HepG2 (cell line): ENCODE data around the gene ACADVL. TPM values are rescaled to one million over a fixed set of nuclear protein-coding genes. Genes with fewer than 3 reads are reported as not detected.

ENCODE experiments used
- ATAC-seq: fragments of 200-7000 bp; cut with Tn5 transposase; 3 replicates; pipeline ENCODE4 v1.9.1; 2020; ENCODE audit warnings: mild to moderate bottlenecking, moderate library complexity
- BruUV-seq: library from RNA; stranded (reverse); fragments of 400-500 nt; replicated peaks from 2 replicates; lab custom pipeline; 2021; lab: Mats Ljungman, UMichigan
- CTCF ChIA-PET: fragments of 300-600 bp; formaldehyde crosslinking; extraction: SDS; loops from one replicate; lab custom pipeline; 2021; ENCODE audit warnings: low total read pairs, inconsistent platforms, low intra/inter-chr PET ratio; lab: Yijun Ruan, JAX
- POLR2A ChIA-PET: fragments of 350-600 bp; sonication (Branson Sonifier 250); formaldehyde crosslinking; loops from one replicate; lab custom pipeline; 2020; ENCODE audit warnings: antibody characterized with exemption, inconsistent platforms; lab: Yijun Ruan, JAX
- DNase-seq: peaks from one replicate; pipeline ENCODE4 v3.0.0-alpha.2; 2015; ENCODE audit warnings: low spot score
- FAIRE-seq: peaks from 3 replicates; lab custom pipeline; 2011; peaks lifted over from hg19 to GRCh38; lab: Jason Lieb, UNC
- H2AFZ ChIP-seq: one replicate; pipeline ENCODE4 v1.6.1; 2011; ENCODE audit warnings: low read length, inconsistent platforms
- H3K27ac ChIP-seq: fragments of 300-600 bp; 3 replicates; pipeline ENCODE4 v1.8.0; 2011; ENCODE audit warnings: mixed run types, mild to moderate bottlenecking, mixed read lengths, low read length, inconsistent platforms; ENCODE audit not compliant: insufficient read depth; ENCODE audit errors: extremely low read length
- H3K27me3 ChIP-seq, 2 experiments: fragments of 200-600 bp in 1 of 2; 2 replicates in 1 of 2; 3 replicates in 1 of 2; pipeline versions ENCODE4 v1.6.0 to v1.8.0; 2011; ENCODE audit warnings: low read length in 2 of 2, mild to moderate bottlenecking in 2 of 2, moderate library complexity in 2 of 2, inconsistent platforms in 1 of 2; ENCODE audit not compliant: insufficient read depth in 2 of 2, control insufficient read depth in 1 of 2
- H3K36me3 ChIP-seq, 2 experiments: fragments of 200-600 bp in 1 of 2; replicated peaks in 1 of 2; 2 replicates in 1 of 2; 3 replicates in 1 of 2; pipeline versions ENCODE4 v1.5.1 to v1.8.0; 2011; ENCODE audit warnings: low read length in 2 of 2, inconsistent platforms in 1 of 2; ENCODE audit not compliant: insufficient read depth in 2 of 2, control insufficient read depth in 1 of 2
- H3K4me1 ChIP-seq: 2 replicates; pipeline ENCODE4 v1.5.1; 2012; ENCODE audit warnings: low read length, inconsistent platforms; ENCODE audit not compliant: insufficient read depth
- H3K4me2 ChIP-seq: 2 replicates; pipeline ENCODE4 v1.6.0; 2011; ENCODE audit warnings: low read depth, low read length, inconsistent platforms
- H3K4me3 ChIP-seq, 3 experiments: fragments of 200-600 bp in 1 of 3; sonication (generic), shearing (Covaris generic) in 1 of 3; replicated peaks in 1 of 3; 2 replicates each; pipeline ENCODE4 v1.5.1; 2011 to 2016; ENCODE audit warnings: low read length in 3 of 3, inconsistent platforms in 2 of 3, low read depth in 2 of 3, mild to moderate bottlenecking in 2 of 3, control low read depth in 1 of 3, mixed read lengths in 1 of 3; ENCODE audit not compliant: insufficient read depth in 1 of 3
- H3K79me2 ChIP-seq: one replicate; pipeline ENCODE4 v1.6.1; 2011; ENCODE audit warnings: low read length, inconsistent platforms; ENCODE audit not compliant: insufficient read depth
- H3K9ac ChIP-seq: 2 replicates; pipeline ENCODE4 v1.6.0; 2011; ENCODE audit warnings: mild to moderate bottlenecking, low read depth, low read length, inconsistent platforms; ENCODE audit not compliant: insufficient read depth
- H3K9me3 ChIP-seq: 2 replicates; pipeline ENCODE4 v1.5.1; 2012; ENCODE audit warnings: mild to moderate bottlenecking, low read length
- H4K20me1 ChIP-seq: 2 replicates; pipeline ENCODE4 v1.6.0; 2011; ENCODE audit warnings: inconsistent platforms, mild to moderate bottlenecking, low read length, moderate library complexity; ENCODE audit not compliant: insufficient read depth
- BCL6 ChIP-seq: IDR thresholded peaks from 2 replicates; pipeline ENCODE4 v1.6.1; 2016; ENCODE audit warnings: missing genetic modification reagents, missing compliant biosample characterization
- ISL2 ChIP-seq: sonication (generic); formaldehyde crosslinking; IDR thresholded peaks from 2 replicates; pipeline ENCODE4 v1.5.0; 2020; ENCODE audit warnings: missing genetic modification reagents
- KLF6 ChIP-seq: IDR thresholded peaks from 2 replicates; pipeline ENCODE4 v1.8.0; 2016; ENCODE audit warnings: missing biosample characterization, missing genetic modification reagents
- POLR2G ChIP-seq: fragments of 200-400 bp; formaldehyde crosslinking; IDR thresholded peaks from 2 replicates; pipeline ENCODE4 v1.6.1; 2018; ENCODE audit warnings: mild to moderate bottlenecking, low read depth, low read length, moderate library complexity
- SKI ChIP-seq: fragments of 450-650 bp; IDR thresholded peaks from one replicate; pipeline ENCODE4 v1.6.1; 2018; ENCODE audit warnings: mild to moderate bottlenecking; ENCODE audit not compliant: partially characterized antibody
- XBP1 ChIP-seq: sonication (generic); formaldehyde crosslinking; IDR thresholded peaks from 2 replicates; pipeline ENCODE4 v1.5.0; 2020; ENCODE audit warnings: missing genetic modification reagents
- ZNF205 ChIP-seq: IDR thresholded peaks from 2 replicates; pipeline ENCODE4 v1.6.1; 2018; ENCODE audit warnings: missing biosample characterization, missing genetic modification reagents
- ZNF432 ChIP-seq: sonication (generic); formaldehyde crosslinking; IDR thresholded peaks from 2 replicates; pipeline ENCODE4 v1.5.0; 2020; ENCODE audit warnings: missing genetic modification reagents, mild to moderate bottlenecking, borderline replicate concordance
- WGBS: methylation state at CpG from one replicate; pipeline ENCODE4 v1.1.6; 2017; ENCODE audit warnings: low lambda C conversion rate; 5-methylcytosine and 5-hydroxymethylcytosine counted together
- in situ Hi-C: cut with HindIII; loops from 2 replicates; pipeline ENCODE4 v1.10.0; 2017; ENCODE audit warnings: low pct_unique_long_range_greater_than_20kb; ENCODE audit not compliant: extremely low pct_ligation_motif_present
- intact Hi-C: fragments of 100-400 bp; cut with micrococcal nuclease; formaldehyde crosslinking; loops from one replicate; pipeline ENCODE4 v1.10.0; 2022; ENCODE audit not compliant: unreplicated experiment
- polyA plus RNA-seq, 8 experiments: library from polyadenylated mRNA; depleted of rRNA in 3 of 8; stranded (reverse) in 7 of 8; unstranded in 1 of 8; fragments of >200 nt; fragmentation: Illumina TruSeq in 4 of 8; extraction: Trizol in 4 of 8; gene quantifications; 2 replicates each; pipeline versions ENCODE4 v1.2.1 to v1.2.3, GENCODE V29; 2011 to 2016; ENCODE audit warnings: low read depth in 4 of 8, missing spikeins in 1 of 8, mixed read lengths in 1 of 8; ENCODE audit not compliant: insufficient read depth in 1 of 8
- total RNA-seq, 5 experiments: library from RNA; depleted of rRNA; stranded (reverse); fragments of >200 nt; fragmentation: Illumina TruSeq; extraction: Trizol; gene quantifications; 2 replicates each; pipeline ENCODE4 v1.2.3, GENCODE V29; 2016; ENCODE audit warnings: low read depth in 1 of 5
- TF ChIP-seq, protein P1 (sequence below): sonication (generic); formaldehyde crosslinking; IDR thresholded peaks from 2 replicates; pipeline ENCODE4 v1.5.0; 2020; ENCODE audit warnings: mild to moderate bottlenecking, missing genetic modification reagents, borderline replicate concordance
- TF ChIP-seq, protein P2 (sequence below): sonication (generic); formaldehyde crosslinking; IDR thresholded peaks from 2 replicates; pipeline ENCODE4 v1.4.0; 2020; ENCODE audit warnings: mild to moderate bottlenecking, missing genetic modification reagents
- TF ChIP-seq, protein P3 (sequence below): sonication (generic); formaldehyde crosslinking; IDR thresholded peaks from 2 replicates; pipeline ENCODE4 v1.8.1; 2023; ENCODE audit warnings: mild to moderate bottlenecking, moderate library complexity, missing genetic modification reagents

The ACADVL gene
- total and polyA plus RNA-seq, 2 of the 13 experiments (the other 11 are each of a cell fraction or from before 2014, with no cell fraction given): 219 to 412 TPM

DNA sequence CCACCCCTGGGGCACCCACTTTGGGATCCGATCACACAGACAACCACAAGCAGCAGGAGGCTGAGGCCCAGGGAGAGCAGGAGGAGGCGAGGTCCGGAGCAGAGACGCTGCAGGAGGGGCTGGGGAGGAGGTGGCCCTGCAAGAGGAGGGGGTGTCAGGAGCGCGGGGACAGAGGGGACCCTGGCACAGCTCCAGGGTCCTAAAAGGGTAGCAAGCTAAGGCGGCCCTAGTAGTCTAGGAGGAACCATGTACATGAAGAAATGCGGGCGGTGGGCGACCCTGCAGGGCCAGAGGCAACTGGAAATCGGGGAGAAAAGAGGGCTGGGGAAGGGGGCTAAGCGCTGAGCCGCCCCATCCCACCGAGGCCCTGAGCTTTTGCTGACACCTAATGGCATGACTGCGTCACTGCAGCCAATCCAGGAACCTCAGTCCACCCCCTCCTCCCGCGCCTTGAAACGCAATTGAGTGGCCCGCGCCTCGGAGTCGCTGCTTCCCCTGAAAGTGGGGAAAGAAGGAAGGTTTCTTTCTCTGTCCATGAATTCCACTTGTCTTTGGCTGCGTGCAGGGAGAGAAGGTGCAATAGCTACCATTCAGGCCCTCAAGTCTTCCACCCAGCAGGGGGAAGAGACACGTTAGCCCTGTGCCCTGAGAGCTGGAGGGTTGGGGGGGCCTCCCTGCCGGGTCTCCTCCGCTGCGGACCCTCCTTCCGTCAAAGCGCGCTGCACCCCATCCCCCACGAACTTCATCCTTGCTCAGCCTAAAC, 42.4 kb upstream of the ACADVL start (continued):
- TF ChIP-seq, protein P1, sequence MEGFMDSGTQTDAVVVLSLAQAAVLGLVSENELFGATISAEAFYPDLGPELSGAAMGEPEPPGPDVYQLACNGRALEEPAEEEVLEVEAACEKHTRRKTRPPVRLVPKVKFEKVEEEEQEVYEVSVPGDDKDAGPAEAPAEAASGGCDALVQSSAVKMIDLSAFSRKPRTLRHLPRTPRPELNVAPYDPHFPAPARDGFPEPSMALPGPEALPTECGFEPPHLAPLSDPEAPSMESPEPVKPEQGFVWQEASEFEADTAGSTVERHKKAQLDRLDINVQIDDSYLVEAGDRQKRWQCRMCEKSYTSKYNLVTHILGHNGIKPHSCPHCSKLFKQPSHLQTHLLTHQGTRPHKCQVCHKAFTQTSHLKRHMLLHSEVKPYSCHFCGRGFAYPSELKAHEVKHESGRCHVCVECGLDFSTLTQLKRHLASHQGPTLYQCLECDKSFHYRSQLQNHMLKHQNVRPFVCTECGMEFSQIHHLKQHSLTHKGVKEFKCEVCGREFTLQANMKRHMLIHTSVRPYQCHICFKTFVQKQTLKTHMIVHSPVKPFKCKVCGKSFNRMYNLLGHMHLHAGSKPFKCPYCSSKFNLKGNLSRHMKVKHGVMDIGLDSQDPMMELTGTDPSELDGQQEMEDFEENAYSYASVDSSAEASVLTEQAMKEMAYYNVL (CRISPR knock-in tag): peak; percentile 72; the same call in 1 of the 2 replicates
- peak; percentile 9; the same call in 1 of the 2 replicates for TF ChIP-seq POLR2G

DNA sequence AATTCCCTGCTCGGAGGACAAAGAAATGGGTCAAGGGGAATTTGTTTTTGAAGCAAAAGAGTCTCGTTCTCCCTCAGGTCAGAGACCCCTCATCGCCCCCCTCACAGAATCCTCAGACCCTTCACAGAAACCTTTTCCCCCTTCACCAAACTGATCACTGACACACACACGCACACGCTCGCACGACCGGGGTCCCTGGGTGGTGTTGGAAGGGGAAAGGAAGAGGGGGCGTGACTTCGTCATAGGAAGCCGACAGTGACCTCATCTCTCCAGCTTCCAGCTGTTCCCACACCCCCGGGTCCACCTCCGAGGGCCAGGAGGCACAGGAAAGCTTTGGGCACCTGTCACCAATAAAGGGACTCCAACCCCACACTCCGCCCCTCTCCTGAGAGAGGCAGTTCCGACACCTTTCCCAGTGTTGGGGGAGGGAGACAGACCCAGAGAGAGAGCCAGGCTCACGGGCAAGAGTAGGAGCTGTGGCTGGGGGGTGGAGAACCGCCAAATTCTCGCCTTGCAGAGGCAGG, 41.7 kb upstream of the ACADVL start:
- H3K27me3 ChIP-seq: no peaks in the 10 kb centered on the region; a peak in 1 of 5 replicates
- H3K27ac ChIP-seq: peak overlapping the region; percentile 98
- peaks cover 15 to 30% of the 10 kb centered on the region in 2 experiments for H3K36me3 ChIP-seq
- peak overlapping the region; percentile 73 to 93 (median 84) for H3K4me3 ChIP-seq
- peaks cover 45% of the 10 kb centered on the region for H3K4me1 ChIP-seq
- peak overlapping the region; percentile 92 for H3K4me2 ChIP-seq
- FAIRE-seq: peak; percentile 48
- intact Hi-C loops (loop anchor here (2.0 to 10.0 kb wide), 4 partner anchors 34 to 131 kb away; partner anchors contain the start of genes DVL2 and PHF23), in situ Hi-C loops (loop anchor here (5.0 kb wide), 1 partner anchor 39 kb away; the partner anchor contains the start of genes ACADVL and DLG4)
- peaks cover 47% of the 10 kb centered on the region for H3K79me2 ChIP-seq
- no peaks in the 10 kb centered on the region for H3K9me3 ChIP-seq
- BruUV-seq: no TSS peak
- H3K9ac ChIP-seq: peak overlapping the region; percentile 96
- H4K20me1 ChIP-seq: peaks cover 31% of the 10 kb centered on the region
- no peak overlapping the region for H2AFZ ChIP-seq
- DNase-seq: peak; percentile 65
- ATAC-seq: peak; percentile 13
- CTCF ChIA-PET: interaction anchor here (0.9 to 1.8 kb wide), 3 partner anchors 8 to 132 kb away, joined by 4 to 5 read pairs (median 4); no protein-coding TSS in a partner anchor
- POLR2A ChIA-PET: interaction anchor here (0.9 to 4.4 kb wide), 18 partner anchors 8 to 152 kb away, joined by 4 to 76 read pairs (median 18); partner anchors contain the start of genes ACADVL, ASGR2, DLG4 and DVL2
- 0% methylated on average over 12 of the region's 18 CpGs for WGBS
- TF ChIP-seq ISL2 (CRISPR knock-in tag) (no peak), SKI (no peak), ZNF432 (no peak), XBP1 (CRISPR knock-in tag) (no peak), BCL6 (CRISPR knock-in tag) (no peak), KLF6 (no peak), ZNF205 (no peak; the same call in 1 of the 2 replicates)
- TF ChIP-seq, protein P2, sequence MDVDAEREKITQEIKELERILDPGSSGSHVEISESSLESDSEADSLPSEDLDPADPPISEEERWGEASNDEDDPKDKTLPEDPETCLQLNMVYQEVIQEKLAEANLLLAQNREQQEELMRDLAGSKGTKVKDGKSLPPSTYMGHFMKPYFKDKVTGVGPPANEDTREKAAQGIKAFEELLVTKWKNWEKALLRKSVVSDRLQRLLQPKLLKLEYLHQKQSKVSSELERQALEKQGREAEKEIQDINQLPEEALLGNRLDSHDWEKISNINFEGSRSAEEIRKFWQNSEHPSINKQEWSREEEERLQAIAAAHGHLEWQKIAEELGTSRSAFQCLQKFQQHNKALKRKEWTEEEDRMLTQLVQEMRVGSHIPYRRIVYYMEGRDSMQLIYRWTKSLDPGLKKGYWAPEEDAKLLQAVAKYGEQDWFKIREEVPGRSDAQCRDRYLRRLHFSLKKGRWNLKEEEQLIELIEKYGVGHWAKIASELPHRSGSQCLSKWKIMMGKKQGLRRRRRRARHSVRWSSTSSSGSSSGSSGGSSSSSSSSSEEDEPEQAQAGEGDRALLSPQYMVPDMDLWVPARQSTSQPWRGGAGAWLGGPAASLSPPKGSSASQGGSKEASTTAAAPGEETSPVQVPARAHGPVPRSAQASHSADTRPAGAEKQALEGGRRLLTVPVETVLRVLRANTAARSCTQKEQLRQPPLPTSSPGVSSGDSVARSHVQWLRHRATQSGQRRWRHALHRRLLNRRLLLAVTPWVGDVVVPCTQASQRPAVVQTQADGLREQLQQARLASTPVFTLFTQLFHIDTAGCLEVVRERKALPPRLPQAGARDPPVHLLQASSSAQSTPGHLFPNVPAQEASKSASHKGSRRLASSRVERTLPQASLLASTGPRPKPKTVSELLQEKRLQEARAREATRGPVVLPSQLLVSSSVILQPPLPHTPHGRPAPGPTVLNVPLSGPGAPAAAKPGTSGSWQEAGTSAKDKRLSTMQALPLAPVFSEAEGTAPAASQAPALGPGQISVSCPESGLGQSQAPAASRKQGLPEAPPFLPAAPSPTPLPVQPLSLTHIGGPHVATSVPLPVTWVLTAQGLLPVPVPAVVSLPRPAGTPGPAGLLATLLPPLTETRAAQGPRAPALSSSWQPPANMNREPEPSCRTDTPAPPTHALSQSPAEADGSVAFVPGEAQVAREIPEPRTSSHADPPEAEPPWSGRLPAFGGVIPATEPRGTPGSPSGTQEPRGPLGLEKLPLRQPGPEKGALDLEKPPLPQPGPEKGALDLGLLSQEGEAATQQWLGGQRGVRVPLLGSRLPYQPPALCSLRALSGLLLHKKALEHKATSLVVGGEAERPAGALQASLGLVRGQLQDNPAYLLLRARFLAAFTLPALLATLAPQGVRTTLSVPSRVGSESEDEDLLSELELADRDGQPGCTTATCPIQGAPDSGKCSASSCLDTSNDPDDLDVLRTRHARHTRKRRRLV (CRISPR knock-in tag): 0 out of 2 replicates have a peak, but pooled peaks have one; percentile 6
- TF ChIP-seq, protein P3, sequence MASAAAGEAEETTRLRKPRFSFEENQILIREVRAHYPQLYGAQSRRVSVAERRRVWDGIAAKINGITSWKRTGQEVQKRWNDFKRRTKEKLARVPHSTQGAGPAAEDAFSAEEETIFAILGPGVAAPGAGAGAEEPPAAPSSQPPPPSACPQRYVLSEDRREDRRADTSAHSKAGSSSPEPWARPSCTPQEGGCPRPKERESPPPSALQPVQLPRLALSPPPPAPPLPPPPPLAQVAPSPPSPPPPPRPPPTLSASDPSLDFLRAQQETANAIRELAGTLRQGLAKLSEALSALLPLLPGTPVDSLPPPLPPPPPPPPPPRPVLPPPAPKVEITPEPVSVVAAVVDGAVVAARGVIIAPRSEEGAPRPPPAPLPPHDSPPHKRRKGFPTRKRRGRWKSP (CRISPR knock-in tag): no peak
